NCI-H146 treated with DMSO at 0.1 percent for 48 hours (cell line): ENCODE measurements around the gene UPK3A.
"Not testable (repeated sequence)": the region's sequence is repeated elsewhere in the genome, so short reads cannot be mapped to it uniquely, and the experiment has no call there.

Source experiments
- DNase-seq: peaks from one replicate; lab custom pipeline; 2025; ENCODE audit not compliant: unreplicated experiment; lab: John Stamatoyannopoulos, UW

The UPK3A gene

DNA sequence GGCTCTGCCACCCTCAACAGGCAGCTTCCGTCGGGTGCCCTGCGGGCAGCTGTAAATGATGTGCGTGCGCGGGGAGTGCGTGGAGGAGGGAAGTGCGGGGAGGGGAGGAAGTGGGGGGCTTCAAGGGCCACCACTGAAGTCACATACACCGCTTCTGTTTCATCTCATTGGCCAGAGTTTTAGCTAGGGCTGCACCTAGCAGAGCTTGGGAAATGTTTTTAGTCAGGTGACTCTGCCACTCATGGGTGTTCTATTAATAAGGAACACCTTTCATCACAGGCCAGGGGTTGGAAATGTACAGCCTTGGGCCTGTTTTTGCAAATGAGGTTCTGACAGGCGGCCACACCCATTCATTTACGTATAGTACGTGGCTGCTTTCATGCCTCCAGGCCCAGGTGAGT is 39.6 kb downstream of the UPK3A start:
- no peak for DNase-seq

- DNase-seq = not testable (repeated sequence)
Measured at GRCh38 chr22:45328261-45328660, 43.5 kb downstream of the UPK3A start.

GRCh38 chr22:45328822-45329529 is 44.2 kb downstream of the UPK3A start:
- no peak for DNase-seq

DNA sequence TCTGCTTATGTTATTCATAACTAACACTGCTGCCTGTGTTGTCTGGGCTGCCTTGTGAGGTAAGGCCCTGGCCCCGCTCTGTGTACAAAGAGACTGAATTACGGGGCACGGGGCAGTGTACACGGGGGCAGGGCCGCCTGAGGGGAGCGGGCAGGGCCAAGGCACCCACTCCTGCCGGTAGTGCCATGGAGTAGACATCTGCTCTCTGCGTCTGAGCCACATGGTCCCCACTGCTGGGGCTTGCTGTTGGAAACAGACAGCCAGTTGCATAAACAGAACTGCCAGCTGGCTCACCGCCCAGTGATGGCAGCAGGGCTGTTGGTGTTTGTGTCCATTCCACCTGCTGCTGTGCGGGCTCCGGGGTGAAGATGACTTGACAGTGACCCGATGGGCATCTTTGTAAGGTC is 44.8 kb downstream of the UPK3A start:
- no peak for DNase-seq

GRCh38 chr22:45330548-45330947 is 45.8 kb downstream of the UPK3A start:
- no peak for DNase-seq

DNA sequence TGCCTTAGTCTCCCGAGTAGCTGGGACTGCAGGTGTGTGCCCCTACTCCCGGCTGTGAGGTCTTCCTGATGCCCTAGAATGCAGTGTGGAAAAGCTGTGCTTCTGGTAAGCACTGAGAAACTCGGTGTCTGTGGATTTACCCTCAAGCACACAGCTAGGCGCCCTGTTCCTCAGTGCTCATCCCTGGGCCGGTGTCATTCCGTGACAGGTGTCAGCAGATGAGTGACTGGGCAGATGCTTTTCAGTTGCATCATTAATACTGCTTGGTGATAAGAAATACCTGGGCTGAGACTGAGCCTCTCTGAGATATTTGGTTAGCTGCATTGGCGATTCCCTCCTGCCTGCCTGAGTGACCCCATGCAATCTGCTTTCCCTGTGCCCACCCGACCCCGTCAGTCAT is 46.7 kb downstream of the UPK3A start:
- no peak for DNase-seq

DNA sequence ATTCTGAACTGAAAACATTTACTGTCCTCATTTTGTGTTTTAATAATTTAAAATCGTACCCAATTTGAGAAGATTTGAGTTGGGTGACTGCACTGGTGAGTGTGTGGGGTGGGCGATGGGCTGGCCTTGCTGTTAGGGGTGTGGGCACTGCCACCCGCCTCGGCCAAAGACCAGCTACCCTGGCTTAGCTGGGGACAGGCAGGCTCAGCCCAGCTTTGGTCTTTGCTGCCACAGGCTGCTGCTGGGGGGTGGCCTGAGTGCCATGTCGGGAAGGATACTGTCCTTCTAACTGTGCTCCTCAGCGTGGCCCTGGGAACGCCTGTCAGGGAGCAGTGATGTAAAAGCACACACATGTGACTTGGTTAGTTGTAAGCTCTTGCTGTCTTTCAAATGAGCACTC is 47.3 kb downstream of the UPK3A start:
- DNase-seq = no peak

- DNase-seq = no peak
Measured at GRCh38 chr22:45334068-45334467, 49.3 kb downstream of the UPK3A start.

DNA sequence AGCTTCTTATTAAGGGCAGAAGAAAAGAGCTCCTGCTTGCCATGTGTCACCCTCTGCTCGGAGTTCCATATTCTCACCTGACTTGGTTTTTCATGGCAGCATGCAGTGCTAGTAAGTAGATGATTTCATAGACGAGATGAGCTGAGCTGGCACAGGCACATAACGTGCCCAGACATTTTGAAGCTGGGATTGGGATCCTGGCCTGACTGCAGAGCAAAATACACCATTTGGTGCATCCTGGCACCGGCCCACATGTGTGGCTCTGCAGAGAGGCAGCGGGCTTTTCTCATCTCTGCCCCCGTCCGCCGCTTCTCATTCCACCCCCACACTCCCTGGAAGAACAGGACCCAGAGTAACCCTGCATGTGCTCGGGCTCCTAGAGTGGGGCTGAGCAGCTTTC is 49.8 kb downstream of the UPK3A start:
- no peak for DNase-seq

- no peak for DNase-seq
Measured at GRCh38 chr22:45335021-45335818, 50.5 kb downstream of the UPK3A start.

DNA sequence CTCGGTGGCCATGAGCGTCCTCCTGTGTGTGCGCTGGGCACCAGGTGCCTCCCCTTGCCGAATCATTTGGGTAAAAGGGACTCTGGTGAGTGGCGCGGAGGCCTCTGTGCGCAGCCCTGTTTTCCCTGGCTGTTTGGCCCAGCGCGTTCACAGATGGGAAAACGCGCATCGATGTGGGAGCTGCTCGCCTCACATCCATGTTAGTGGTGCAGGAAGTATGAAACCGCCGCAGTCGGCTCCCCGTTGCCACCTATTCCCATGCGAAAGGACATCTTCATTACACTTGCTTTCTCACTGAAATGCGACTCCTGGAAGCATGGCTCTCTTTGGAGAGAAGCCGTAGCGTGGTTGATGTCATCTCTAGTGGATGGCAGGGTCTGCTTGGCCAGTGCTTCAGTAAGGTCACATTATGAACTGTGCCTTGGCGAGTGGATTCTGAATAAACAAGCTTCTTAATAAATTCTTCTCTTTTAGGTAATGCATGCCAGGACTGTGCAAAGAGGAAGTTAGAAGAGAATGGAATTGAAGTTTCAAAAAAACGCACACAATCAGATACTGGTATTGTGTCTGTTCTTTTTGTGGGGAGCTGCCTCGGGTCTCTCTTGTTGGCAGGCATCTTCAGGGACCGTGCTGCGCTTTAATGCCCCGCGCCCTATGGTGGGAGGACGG is 51.2 kb downstream of the UPK3A start:
- no peak for DNase-seq

- DNase-seq = no peak
Measured at GRCh38 chr22:45336971-45337431, 52.3 kb downstream of the UPK3A start.

- DNase-seq = no peak
Measured at GRCh38 chr22:45337536-45337935, 52.8 kb downstream of the UPK3A start.

DNA sequence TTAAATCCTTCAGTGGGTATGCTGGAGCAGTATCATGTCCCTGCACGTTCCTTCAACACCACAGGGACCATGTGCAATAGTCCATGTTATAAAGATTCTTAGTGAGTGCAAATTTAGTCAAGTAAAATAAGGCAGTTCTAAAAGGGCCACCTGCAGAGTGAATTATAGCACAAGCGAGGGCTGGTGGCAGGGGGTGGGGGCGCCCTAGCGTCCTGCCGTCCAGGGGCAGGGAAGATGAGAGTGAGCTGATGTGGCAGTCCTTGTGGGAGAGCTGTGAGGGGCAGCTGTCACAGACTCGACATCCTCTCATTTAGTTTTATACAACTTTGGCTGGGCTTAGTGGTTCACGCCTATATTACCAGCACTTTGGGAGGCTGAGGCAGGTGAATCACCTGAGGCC is 54.0 kb downstream of the UPK3A start:
- DNase-seq = no peak

- no peak for DNase-seq
Measured at GRCh38 chr22:45340323-45340722, 55.6 kb downstream of the UPK3A start.

DNA sequence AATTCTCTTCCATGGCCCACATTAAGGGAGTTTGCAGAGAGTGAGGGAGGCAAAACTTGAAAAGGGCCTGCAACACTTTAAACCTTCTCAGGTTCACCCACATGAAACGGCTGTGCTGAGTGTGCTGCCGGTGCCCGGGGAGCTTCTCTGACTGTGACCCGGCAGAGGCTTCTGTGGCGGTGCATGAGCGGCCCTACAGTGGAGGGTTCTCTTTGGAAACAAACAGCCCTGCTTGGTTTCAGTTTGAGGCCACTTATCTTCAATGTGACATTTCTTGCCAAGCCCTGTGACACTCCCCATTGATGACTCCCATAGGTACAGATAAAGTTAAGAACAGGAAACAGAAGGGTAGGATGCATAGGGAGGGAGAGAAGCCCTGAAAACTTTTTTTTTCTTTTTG is 56.7 kb downstream of the UPK3A start:
- no peak for DNase-seq

- DNase-seq = no peak
Measured at GRCh38 chr22:45343143-45343542, 58.4 kb downstream of the UPK3A start.

DNA sequence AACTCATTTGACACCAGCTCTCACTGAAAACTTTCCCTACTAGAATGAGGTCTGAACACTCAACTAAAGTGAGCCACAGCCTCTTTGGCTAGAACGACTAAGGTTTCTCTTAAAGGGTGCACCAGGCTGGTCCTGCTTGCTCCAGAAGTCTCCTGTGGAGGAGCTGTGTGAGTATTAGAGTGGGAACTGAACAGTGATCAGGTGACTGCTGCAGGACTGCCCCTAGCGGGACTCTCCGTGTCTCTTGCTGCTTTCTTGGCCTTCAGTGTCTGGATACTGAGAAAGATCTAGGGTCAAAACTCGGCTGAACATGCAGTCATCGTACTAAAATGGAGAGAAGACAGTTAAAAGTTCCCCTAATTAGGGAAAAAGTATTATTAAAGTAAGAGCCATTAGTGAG is 59.6 kb downstream of the UPK3A start:
- DNase-seq = no peak
